Muscle of back (tissue), 11 donors: Measurements from ENCODE around the gene CREM. TPM values are rescaled to one million over a fixed set of nuclear protein-coding genes. Genes with fewer than 3 reads are reported as not detected.

Experiments
- DNase-seq, 3 donors: peaks; one replicate each; pipeline versions ENCODE4 v3.0.0 to v3.0.0-alpha.2; 2013
- polyA plus RNA-seq, 10 donors: library from polyadenylated mRNA; unstranded; fragments of 120-200 nt; gene quantifications; one replicate each; pipeline ENCODE4 v1.2.1, GENCODE V29; 2013; ENCODE audit not compliant: insufficient read length in 10 of 10

The CREM gene
- polyA plus RNA-seq, 10 donors: 46.3 to 55.9 (median 49.1) TPM

DNA sequence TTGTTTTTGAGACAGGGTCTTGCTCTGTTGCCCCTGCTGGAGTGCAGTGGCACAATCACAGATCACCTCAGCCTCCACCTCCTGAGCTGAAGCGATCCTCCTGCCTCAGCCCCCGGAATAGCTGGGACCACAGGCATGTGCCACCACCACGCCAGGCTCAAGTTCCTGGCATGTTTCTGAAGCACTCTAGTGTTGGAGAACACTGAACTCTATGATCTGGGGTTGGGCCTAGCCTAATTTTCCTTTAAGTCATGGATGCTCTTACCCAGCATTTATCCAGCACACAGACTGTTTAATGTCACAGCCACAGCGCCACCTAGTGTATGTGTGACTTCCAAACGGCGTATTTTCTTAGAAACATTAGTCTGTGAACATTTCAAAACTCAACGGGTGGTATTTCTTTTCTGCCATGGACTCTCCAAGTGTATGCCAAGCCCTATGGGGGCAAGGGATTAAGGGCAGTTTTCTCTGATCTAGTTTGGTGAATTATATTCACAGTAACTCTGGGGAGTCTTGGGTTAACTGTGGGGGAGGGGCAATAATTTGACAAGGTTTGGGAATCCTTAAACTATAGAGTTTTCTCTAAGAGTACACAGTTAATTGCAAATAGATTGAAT, 91.8 kb downstream of the CREM start:
- peak; percentile 84 to 92 (median 88) for DNase-seq

DNA sequence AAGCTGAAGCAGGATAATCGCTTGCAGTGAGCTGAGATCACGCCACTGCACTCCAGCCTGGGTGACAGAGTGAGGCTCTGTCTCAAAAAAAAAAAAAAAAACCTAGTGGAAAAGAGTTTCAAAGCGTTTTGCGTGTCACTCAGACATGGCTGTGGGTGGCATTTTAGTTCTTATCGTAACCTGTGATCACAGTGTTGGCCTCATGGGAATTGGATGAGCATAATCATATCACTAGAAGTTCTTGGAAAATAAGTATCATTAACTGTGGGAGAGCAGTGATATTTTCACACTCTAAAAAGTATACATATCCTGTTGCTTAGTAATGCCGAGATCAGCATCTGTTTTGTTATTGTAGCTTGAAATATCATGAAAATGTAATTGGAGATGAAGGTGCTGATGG, 92.6 kb downstream of the CREM start:
- no peak for DNase-seq

DNA sequence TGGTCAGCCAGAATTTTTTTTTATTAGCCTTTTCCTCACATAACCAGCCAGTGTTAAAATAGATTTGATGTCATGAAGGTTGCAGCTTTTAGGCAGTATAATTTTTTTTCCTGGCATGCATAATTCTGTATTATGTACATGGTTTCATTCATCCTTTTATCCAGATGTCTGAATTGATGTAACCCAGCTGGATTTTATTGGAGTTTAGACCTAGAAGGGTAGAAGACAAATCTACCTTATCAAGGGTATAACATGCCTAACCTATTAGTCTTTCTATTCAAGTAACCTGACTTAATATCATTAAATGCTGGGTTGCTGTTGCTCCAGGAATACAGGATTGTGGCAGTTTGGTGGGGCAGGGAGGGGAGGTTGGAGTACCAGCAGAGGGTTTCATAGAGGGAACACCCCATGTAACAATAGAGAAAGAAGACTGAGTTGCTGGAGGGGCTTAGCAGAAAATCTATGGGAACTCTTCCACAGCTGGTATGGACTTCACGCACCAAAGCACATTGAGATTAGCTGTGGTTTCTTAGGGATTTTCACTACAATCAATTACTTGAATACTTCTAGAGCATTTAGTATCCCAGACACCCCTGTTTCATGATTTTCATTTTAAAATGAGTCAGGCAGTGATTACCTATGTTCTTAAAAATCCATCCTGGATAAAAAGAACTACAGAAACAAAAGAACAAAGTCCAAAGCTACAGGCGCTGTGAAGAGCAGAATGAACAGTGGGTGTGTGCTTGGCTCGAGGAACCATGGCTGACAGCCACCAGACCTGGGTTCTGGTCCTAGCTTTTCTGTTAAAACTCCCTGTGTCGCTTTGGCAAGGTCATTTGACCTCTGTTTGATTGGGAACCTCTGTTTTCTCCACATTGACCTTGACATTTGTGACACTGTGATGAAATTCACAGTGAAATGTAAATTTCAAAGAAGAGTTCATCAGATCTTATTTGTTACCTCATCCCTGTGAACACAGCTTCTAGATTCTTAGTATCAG, 93.5 kb downstream of the CREM start:
- no peak for DNase-seq

DNA sequence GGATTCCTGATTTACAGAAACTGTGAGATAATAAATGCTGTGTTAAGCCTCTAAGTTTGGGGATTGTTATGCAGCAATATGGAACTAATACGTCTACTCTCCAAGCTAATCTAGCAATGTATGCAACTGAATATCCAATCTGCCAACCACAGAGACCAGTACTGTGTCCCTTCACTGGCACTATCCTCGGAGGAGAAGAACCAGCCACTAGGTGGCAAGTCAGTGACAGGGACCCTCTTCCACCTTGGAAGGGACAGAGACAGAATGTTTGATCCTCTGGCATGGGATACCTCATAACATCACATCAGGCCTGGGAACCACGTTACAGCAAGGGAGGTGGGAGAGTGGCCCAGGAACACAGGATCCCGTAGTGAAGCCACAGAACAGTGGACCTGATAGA, 96.4 kb downstream of the CREM start:
- DNase-seq: no peak

DNA sequence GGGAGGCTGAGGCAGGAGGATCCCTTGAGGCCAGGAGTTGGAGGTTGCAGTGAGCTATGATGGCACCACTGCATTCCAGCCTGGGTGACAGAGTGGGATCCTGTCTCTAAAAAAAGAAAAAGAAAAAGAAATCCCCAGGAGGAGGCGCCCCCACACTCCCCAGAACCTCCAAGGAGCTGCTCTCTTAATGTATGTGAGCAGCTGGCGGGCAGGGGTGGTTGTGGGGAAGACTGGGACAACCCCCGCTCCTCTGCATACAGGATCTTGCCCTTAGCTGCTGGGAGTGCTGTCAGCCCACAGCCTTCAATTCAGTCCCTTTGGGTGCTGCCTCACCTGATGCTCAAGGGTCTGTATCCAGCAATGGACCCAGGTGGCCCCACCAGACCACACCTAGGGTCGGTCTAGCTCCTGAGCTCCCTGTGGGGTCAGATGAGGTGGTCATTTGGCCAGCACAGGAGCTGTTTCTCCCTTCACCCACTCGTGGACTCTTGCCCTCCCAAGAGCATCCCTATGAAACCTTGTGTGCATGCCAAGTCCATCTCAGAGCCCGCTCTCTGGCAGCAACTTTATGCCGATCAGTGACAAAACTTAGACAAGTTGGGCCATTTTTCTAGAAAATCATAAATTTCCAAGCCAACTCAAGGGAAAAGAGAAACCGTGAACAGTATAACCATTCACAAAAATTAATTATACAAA, 97.5 kb downstream of the CREM start:
- DNase-seq: no peak

DNA sequence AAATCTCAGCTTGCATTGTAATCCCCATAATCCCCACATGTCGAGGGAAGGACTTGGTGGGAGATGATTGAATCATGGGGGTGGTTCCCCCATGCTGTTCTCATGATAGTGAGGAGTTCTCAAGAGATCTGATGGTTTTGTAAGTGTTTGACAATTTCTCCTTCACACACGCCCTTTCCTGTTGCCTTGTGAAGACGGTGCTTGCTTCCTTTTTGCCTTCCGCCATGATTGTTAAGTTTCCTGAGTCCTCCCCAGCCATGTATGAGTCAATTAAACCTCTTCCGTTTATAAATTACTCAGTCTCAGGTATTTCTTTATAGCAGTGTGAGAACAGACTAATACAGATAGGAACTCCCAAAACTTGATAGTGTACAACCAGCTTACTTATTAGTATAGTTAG, 98.6 kb downstream of the CREM start:
- DNase-seq: no peak

DNA sequence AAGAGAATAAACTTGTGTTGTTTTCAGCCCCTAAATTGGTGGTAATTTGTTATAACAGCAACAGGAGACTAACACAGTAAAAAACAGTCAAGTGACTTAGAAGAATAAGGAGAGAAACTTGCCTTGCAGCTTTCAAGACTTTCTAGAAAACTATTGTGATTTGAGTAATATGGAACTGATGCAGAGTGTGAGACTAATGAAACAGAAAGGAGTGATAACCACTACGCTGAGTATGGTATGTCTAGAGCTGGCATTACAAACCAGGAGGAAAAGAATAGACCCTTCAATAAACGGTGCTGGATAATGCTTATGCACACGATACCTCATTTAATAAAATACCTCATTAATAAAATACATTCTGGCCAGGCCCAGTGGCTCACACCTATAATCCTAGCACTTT, 99.9 kb downstream of the CREM start:
- no peak for DNase-seq

DNA sequence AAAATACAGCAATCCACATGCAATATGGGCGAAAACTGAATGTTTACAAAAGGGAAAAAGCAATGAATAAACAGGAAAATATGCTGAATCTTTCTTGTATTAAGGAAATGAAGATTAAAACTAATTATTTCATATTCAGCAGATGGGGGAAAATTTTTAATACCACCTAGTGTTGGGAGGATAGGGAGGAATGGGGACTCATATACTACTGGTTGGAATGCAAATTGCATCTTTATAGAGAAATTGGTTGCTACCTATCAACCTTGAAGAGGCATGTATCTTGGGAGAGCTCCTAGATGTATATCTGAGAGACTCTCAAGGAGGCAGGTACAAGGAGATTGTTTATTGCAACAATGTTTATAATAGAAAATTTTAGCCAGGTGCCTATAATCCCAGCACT, 101.4 kb downstream of the CREM start:
- no peak for DNase-seq

DNA sequence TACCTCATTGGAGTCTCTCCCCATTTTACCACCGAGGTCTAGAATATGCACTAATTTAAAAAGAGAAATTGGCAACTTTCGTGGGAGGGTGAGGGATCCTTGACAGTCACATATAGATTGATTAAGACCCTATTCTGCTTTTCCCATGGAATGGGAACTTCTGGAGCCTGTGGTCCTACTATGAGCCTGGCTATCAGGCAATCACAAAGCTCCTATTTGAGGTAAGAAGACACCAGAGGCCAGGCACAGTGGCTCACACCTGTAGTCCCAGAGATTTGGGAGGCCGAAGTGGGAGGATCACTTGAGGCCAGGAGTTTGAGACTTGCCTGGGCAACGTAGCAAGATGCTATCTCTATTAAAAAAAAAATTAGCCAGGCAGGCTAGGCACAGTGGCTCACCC, 105.0 kb downstream of the CREM start:
- no peak for DNase-seq

DNA sequence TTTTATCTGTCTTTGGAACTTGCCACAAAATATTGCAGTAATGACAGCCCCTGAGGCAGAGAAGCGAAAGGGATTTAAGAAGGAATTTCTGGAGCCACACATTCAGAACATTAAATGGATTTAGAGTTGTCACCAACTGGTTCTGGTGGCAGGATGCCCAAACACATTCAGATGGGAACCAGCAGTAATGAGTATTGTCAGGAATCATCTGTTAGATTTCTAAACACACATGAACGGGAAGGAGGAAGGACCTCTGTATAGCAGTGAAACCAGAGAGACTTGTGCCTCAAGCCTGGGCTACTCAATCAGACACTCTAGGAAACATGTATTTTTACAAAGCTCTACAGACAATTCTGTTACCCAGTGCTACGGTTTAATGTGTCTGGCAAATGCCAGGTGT, 105.9 kb downstream of the CREM start:
- DNase-seq: no peak

DNA sequence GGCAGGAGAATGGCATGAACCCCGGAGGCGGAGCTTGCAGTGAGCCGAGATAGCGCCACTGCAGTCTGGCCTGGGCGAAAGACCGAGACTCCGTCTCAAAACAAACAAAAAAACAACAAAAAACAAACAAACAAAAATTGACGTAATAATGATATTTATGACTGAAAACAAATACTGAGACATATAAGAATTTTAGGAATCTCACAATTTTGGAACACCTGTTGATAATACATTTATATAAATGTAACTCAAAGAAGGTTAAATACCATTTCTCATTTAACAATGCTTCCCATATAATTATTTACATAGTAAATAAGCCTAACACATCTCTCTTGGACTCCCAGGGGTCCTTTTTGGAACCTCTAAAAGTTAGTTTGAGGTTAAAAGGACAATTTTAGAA, 107.4 kb downstream of the CREM start:
- no peak for DNase-seq

DNA sequence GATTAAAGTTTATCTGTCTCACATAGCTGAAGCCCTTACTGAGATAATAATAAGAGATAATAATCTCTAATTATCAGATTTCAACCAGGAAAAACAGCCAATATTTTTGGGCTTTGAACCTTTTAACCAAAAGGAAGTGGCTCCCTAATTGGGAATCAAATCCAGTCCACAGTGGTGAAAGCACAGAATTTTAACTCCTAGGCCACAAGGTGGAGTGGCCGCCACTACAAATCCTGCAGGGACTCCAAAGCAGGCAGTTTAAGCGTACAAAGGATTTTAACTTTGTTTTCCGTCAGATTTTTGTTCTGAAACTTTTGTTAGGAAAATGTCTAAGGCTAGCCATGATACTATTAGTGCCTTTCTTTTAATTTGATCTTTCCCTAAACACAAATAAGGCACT, 110.1 kb downstream of the CREM start:
- no peak for DNase-seq

DNA sequence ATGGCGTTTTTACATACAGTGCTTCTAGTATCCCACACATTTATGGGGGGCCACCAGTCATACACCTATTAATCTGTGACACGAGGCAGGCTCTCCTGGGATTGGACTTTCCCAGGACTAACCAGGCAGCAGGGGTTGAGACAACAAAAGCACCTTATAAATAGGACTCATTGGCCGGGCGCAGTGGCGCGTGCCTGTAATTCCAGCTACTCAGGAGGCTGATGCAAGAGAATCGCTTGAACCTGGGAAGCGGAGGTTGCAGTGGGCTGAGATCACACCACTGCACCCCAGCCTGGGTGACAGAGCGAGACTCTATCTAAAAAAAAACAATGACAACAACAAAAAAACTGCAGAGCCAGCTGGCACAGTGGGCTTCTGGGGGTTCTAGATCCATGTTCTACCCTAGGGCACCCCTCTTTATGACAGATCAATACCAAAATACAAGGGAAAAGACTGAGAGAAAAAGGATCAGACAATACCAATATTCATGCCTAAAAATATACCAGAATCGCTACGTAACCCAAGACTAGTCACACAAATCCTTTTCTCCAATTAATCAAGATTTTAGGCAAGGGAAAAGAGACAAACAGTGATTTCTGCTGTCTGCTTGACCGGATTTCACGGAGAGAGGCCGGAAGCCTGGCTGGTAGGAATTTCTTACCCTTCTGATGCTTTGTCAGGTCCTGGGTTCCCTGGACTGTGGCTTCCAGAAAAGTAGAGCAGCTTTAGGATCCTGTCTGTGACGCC, 111.3 kb downstream of the CREM start:
- no peak for DNase-seq

DNA sequence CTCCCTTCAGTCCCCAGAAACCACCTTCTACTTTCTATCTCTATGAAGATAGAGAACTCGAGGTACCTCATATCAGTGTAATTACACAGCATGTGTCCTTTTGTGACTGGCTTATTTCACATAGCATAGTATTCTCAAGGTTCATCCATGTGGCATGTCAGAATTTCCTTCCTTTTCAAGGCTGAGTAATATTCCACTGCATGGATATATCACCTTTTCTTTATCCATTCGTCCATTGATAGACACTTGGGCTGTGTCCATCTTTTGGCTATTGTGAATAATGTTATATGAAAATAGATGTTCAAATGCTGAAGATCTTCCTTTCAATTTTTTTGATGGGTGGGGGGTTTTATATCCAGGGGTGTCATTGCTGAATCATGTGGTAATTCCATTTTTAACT, 117.9 kb downstream of the CREM start:
- DNase-seq: no peak

DNA sequence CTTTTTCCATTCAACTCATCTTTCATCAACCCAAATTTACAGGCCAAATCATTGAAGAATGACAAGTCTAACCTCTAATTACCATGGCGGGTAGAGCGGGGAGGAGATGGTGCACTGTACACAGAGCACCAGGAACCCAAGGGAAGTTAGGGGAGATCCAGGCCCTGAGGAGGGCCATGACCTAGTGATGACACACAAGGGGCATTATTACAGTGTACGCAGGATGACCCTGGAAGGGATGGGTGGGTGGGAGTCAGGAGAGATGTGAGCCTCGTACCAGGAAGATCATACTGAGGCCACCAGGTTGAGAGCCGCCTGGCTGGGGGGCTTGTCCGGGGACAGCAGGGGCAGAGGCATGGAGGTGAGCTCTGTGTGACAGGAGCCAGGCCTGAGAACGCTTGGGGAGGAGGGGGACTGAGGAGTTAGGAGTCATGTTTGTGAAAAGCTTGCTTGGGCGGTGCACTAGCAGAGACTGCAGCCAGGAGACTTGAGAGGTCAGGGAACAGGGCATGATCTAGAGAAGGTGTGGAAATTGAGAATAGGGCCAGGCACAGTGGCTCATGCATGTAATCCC, 120.2 kb downstream of the CREM start:
- DNase-seq: no peak

DNA sequence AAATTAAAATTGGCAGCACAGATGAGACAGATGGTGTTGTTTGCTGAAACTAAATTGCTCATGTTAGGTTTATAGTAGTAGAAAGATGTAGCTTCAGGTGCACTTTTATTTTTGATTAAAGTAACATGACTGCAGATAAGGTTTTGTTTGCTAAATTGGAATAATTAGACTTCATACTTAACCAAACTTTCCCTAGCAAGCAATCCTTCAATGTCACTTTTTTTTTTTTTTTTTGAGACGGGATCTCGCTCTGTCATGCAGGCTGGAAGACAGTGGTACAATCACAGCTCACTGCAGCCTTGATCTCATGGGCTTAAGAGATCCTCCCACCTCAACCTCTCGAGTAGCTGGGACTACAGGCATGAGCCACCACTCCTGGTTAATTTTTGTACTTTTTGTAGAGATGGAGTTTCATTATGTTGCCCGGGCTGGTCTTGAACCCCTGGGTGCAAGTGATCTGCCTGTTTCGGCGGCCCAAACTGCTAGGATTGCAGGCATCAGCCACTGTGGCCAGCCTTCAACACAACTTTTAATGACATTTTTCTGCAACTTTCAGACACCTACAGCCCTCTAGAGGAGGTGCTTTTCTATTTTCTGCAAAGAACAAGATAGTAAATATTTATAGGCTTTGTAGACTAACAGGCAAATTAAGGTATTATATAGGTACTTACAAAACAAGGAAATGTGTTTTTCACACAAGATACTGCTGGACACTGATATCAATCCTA, 124.9 kb downstream of the CREM start:
- no peak for DNase-seq

DNA sequence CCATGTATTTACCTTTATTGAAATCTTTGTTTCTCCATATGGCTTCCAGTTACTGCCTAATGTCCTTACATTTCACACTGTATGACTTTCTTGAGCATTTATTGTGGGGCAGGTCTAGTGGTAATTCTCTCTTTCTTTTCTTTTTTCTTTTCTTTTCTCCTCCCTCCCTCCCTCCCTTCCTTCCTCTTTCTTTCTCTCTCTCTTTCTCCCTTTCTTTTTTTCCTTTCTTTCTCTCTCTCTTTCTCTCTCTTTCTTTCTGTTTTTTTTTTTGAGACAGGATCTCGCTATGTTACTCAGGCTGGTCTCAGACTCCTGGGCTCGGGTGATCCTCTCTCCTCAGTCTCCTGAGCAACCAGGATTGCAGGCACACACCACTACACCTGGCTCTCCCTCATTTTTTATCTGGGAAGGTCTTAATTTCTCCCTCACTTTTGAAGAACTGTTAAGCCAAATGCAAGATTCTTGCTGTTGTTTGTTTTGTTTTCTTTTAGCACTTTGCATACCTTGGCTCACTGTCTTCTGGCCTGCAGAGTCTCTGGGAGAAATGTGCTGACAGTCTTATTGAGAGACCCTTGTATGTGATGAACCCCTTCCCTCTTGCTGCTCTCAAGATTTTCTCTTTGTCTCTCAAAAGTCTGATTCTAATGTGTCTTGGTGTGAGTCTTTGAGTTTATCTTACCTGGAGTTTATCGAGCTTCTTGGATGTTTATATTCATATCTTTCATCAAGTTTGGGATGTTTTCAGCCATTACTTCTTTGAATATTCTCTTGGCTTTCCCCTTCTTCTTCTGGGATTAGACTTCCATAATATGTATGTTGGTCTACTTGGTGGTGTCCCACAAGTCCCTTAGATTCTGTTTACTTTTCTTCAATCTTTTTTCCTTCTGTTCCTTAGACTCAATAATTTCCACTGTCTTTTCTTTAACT, 130.7 kb downstream of the CREM start:
- no peak for DNase-seq

DNA sequence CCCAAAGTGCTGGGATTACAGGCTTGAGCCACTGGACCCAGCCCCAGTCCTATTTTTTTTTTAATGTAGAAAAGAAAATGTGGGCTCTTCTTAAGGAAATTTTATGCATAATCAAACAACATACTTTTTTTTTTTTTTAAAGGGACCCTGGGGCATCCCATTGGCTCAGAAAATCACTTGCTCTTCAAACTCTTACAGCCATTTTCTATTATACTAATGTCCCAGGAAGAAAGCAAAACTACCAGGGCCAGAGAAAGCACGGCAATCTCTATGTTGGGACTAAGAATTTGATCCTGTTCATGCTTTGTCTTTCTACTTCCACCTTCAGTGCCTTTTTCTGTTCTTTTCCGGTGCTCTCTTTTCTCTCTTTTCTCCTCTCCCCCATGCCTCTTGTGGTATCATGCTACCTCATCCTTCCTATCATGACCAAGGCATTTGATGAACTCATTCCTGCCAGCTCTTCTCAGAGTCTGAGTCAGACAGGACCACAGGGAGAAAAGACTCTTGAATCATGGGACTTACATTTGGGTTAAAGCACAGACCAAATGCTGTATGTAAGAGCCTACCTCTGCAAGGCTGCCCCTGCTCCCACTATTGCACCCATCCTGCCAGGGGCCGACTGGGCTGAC, 133.2 kb downstream of the CREM start:
- DNase-seq: peak in 1 of 3 donors; percentile 84

DNA sequence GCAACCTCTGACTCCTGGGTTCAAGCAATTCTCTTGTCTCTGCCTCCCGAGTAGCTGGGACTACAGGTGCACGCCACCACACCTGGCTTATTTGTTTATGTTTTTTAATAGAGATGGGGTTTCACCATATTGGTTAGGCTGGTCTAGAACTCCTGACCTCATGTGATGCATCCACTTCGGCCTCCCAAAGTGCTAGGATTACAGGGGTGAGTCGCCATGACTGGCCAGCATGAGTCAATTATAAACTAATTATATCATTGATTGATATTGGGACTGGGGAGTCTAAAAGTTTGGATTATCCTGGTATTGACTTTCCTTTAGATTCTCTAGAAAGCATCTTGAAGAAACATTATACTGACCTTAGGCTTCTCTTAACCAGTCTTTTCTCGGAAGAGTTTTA, 135.8 kb downstream of the CREM start:
- DNase-seq: no peak
